GM21381 (cell line): ENCODE measurements around the gene GPR157.

Source experiments
- ATAC-seq: cut with Tn5 transposase; IDR thresholded peaks from one replicate; pipeline ENCODE4 v1.9.1; 2021; ENCODE audit warnings: mild to moderate bottlenecking, moderate library complexity; ENCODE audit not compliant: unreplicated experiment

GPR157 gene

DNA sequence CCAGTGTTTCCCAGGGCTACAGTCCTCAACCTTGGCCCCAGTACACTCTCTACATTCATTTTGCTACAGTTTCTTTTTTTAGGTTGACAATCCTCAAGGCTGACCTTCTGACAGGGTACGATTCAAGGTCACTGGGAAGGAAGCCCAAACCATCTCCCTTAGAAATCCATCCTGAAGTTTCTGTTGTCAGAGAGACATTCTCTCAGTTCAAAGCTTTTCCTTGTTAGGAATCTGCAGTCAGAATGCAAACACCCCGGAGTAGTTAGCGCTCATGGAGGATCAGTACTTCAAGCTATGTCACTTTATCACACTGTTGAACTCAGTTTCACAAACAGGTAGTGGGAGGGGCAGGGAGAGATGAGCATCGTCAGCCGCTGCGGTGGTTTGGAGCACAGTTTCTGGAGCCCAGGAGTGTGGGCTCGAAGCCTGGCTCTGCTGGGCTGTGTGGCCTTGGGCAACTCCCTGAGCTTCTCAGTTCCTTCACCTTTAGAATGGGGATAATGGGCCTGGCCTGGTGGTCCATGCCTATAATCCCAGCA lies 63.6 kb downstream of the GPR157 start:
- ATAC-seq: no peak

DNA sequence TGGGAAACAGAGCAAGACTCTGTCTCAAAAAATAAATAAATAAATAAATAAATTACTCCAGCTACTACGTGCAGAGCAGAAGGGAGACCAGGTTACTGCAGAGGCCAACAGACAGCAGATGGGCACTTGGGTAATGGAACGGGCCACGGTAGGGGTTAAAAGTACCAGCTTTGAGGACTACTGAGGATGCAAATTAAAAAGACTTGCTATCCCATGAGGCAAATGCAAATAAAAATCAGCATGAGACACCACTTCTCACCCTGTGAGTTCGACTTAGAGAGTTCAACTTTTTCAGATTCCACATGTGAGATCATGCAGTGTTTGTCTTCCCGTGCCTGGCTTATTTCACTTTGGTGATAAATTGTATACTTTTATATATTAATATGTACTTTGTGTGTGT lies 66.1 kb downstream of the GPR157 start:
- no peak for ATAC-seq

DNA sequence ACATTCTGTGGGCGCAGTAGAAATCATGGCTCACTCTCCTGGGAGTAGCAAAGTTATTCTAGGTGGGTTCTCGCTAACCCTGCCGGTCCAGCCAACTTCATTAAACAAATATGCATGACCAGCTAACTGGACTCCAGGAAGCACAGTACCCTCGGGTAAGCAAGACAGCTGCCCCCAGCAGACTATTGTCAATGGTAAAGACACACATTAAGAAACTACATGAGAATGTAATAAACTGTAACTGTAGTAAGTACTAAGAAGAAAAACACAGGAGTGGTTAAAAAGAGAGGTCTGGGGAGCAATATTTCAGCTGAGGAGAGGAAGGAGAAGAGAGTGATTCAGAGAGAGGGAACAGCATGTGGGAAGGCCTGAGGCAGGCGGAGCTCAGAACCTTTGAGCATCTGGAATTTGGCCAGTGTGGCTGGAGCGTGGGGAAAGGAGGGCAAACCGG lies 66.9 kb downstream of the GPR157 start:
- no peak for ATAC-seq

DNA sequence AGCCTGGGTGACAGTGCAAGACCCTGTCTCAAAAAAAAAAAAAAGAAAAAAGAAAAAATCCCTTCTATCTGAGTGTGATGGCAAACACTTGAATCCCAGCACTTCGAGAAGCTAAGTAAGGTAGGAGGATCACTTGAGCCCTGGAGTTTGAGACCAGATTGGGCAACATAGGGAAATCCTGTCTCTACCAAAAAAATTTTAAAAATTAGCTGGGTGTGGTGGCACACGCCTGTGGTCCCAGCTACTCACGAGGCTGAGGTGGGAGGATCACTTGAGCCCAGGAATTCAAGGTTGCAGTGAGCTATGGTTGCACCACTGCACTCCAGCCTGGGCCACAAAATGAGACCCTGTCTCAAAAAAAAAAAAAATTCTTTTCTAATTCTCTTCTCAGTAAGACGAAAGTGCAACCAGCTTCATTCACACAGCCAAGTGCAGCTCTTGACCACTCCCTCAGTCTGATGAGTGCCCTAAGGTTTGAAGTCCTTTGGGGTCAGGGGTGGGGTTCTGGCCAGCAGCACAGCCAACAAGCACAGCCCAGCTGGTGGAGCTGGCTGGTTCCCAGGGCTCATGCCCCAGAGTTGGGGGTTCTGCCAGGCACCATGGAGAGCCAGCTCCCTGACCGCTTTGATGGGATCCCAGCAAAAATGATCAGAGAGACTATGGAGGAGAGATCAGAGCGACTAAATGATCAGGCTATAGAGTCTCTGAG lies 67.5 kb downstream of the GPR157 start:
- no peak for ATAC-seq

DNA sequence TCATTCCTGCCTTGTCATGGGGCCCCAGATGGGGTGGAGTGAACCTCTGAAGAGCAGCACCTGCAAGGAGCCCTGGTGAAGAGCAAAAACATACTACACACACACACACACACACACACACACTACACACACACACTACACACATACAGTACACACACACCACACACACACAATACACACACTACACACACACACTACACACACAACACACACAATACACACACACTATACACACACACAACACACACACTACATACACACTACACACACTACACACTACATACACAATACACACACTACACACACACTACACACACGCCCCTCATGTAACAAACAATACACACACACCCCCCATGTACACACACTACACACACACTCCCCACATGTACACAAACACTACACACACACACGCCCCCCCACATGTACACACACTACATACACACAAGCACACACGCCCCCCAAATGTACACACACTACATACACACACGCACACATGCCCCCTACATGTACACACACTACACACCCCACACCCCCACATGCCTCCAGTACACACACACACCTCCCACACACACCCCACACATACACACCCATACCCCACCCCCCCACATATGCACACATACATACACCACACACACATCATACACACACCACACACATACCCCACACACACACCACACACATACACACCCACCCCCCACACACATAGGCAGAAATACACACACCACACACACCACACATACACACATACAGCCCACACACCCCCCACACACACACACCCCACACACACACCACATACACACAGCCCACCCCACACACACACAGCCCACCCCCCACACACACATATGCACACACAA lies 68.8 kb downstream of the GPR157 start:
- no peak for ATAC-seq

DNA sequence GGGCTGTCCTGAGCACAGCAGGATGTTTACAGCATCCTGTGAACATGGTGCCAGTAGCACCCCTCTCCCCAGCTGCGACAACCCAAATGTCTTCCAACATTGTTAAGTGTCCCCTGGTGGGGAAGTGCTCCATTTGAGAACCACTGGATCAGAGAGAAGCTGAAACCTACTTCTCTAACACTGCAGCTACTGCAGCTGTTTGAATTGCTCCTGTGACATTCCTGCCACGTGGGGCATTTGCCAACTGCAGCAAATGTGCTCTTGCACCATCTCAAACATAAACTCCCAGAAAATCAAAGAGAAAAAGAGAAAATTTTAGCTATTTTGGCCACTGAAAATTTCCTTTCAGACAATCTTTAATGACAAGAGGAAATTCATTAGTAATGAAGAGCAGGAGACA lies 70.4 kb downstream of the GPR157 start:
- no peak for ATAC-seq

DNA sequence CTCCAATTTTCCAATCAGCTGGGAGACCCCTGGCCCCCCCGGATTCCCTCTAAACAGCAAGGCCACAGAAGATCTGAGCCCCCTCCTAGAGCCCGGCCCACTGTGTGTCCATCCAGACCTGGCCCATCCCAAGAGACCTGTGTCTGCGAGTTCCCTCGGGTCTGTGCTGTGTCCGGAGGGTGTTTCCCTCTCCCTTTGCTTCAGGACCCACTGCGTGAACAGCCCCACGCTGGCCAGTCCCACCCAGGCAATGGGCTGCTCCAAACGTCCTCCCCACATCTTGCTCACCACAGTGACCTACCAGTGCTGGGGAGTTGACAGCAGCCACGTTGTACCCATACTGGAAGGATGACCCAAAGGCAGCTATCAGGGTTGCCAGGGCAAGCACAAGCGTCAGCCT lies 71.1 kb downstream of the GPR157 start:
- ATAC-seq: no peak

DNA sequence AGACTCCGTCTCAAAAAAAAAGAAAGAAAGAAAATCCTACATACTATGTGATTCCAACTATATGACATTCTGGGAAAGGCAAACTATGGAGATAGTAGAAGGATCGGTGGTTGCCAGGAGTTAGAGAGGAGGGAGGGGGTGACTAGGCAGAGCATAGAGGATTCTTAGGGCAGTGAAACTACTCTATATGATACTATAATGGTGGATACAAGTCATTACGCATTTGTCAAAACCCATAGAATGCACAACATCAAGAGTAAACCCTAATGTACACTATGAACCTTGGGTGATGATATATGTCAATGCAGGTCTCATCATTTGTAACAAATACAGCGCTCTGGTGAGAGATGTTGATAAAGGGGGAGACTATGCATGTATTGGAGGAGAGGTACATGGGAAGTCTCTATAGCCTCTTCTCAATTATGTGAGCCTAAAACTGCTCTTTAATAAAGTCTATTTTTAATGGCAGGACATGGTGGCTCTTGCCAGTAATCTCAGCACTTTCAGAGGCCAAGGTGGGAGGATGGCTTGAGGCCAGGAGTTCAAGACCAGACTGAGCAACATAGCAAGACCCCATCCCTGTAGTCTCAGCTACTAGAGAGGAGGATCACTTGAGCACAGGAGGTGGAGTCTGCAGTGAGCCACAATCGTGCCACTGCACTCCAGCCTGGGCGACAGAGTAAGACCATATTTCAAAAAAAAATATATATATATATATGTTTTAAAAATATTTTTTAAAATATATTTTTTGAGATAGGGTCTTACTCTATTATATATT lies 76.4 kb downstream of the GPR157 start:
- ATAC-seq: no peak

DNA sequence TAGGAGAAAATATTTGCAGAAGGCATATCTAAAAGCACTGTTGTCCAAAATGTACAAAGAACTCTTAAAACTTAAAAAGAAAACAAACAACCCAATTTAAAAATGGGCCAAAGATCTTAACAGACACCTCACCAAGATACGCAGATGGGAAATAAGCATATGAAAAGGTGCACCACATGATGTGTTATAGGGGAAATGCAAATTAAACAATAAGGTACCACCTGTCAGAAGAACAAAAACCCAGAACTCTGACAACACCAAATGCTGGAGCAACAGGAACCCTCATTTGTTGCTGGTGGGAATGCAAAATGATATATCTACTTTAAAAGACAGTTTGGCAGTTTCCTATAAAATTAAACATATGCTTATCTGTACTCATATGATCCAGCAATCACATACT lies 77.5 kb downstream of the GPR157 start:
- ATAC-seq: no peak

DNA sequence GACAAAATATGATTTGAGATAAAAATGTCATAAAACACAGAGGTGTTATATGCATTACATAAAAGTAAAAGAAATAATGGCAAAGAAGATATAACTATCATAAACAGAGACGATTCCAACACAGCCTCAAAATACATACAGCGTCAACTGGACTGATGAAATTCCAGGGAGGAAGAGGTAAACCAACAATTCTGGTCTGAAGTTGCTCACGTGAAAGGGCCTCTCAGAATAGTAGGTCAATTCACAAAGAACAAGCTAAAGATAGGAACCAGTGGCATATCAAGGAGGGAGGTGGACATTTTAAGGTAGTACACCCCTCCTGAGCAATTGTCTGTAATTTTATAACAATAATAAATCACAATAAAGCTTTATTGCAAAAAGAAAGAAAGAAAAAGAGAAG lies 78.1 kb downstream of the GPR157 start:
- no peak for ATAC-seq
